ENCODE data around the gene NELFCD. TPM values are rescaled to one million over a fixed set of nuclear protein-coding genes. Genes with fewer than 3 reads are reported as not detected.

The NELFCD gene
- polyA plus RNA-seq, 1 donor (not counting 4 experiments of a cell fraction or from before 2014, with no cell fraction given), result 68.5 TPM

GRCh38 chr20:59015812-59016711 is 35.0 kb downstream of the NELFCD start:
- FAIRE-seq (no peak), DNase-seq (ENCODE audit: low read depth, low spot score) (no peak)
- TF ChIP-seq EZH2 (IDR thresholded peaks at IDR 0.05; ENCODE audit: low read length), result no peak
- TF ChIP-seq CTCF (optimal IDR thresholded peaks at IDR 0.05 in 1 of 3, IDR thresholded peaks at IDR 0.05 in 1 of 3, conservative IDR thresholded peaks at IDR 0.05 in 1 of 3; ENCODE audit: extremely low read depth in 1 of 3, insufficient read depth in 2 of 3, low read length in 3 of 3), result no peak
- no peak overlapping the region for H3K4me3 ChIP-seq (ENCODE audit: control insufficient read depth in 2 of 3, extremely low read depth in 1 of 3, insufficient read depth in 2 of 3, low read depth in 1 of 3, low read length in 3 of 3)
- dilution Hi-C loops (cut with MboI; ENCODE audit: extremely low pct_ligation_motif_present, low sequenced_read_pairs), result no loop called here
- H3K27me3 ChIP-seq (ENCODE audit: control insufficient read depth, extremely low read depth, insufficient read depth, low read length), result no peaks in the 10 kb centered on the region
- H2AFZ ChIP-seq (ENCODE audit: control insufficient read depth, low read length), result no peak overlapping the region
- peak overlapping the region; percentile 7 for H3K4me2 ChIP-seq (ENCODE audit: control insufficient read depth, extremely low read depth, insufficient read depth, low read depth, low read length)
- H3K79me2 ChIP-seq (ENCODE audit: control insufficient read depth, insufficient read depth, low read length), result no peaks in the 10 kb centered on the region
- peaks cover 27% of the 10 kb centered on the region for H3K4me1 ChIP-seq (ENCODE audit: control insufficient read depth, extremely low read depth, insufficient read depth, low read length)
- no peak overlapping the region for H3K27ac ChIP-seq (ENCODE audit: control insufficient read depth, insufficient read depth, low read length)
- H3K9ac ChIP-seq (ENCODE audit: control insufficient read depth, extremely low read depth, insufficient read depth, low read length), result no peak overlapping the region
- H4K20me1 ChIP-seq (ENCODE audit: control insufficient read depth, extremely low read depth, insufficient read depth, low read length), result no peaks in the 10 kb centered on the region
- H3K36me3 ChIP-seq (ENCODE audit: control insufficient read depth in 2 of 2, extremely low read depth in 1 of 2, insufficient read depth in 2 of 2, low read length in 2 of 2), result no peaks in the 10 kb centered on the region
- H3K9me1 ChIP-seq (ENCODE audit: control insufficient read depth, extremely low read depth, insufficient read depth, low read length), result no peaks in the 10 kb centered on the region
- no peaks in the 10 kb centered on the region for H3K9me3 ChIP-seq (ENCODE audit: control insufficient read depth, low read depth, low read length)

- no peak overlapping the region for H2AFZ ChIP-seq (ENCODE audit: control insufficient read depth, low read length)
- no peak overlapping the region for H3K9ac ChIP-seq (ENCODE audit: control insufficient read depth, extremely low read depth, insufficient read depth, low read length)
- H3K79me2 ChIP-seq (ENCODE audit: control insufficient read depth, insufficient read depth, low read length), result no peaks in the 10 kb centered on the region
- dilution Hi-C loops (cut with MboI; ENCODE audit: extremely low pct_ligation_motif_present, low sequenced_read_pairs), result no loop called here
- H3K4me1 ChIP-seq (ENCODE audit: control insufficient read depth, extremely low read depth, insufficient read depth, low read length), result peaks cover 26% of the 10 kb centered on the region
- DNase-seq (ENCODE audit: low read depth, low spot score), result no peak
- H3K36me3 ChIP-seq (ENCODE audit: control insufficient read depth in 2 of 2, extremely low read depth in 1 of 2, insufficient read depth in 2 of 2, low read length in 2 of 2), result no peaks in the 10 kb centered on the region
- no peaks in the 10 kb centered on the region for H3K9me1 ChIP-seq (ENCODE audit: control insufficient read depth, extremely low read depth, insufficient read depth, low read length)
- no peak overlapping the region for H3K4me3 ChIP-seq (ENCODE audit: control insufficient read depth in 2 of 3, extremely low read depth in 1 of 3, insufficient read depth in 2 of 3, low read depth in 1 of 3, low read length in 3 of 3)
- no peaks in the 10 kb centered on the region for H3K27me3 ChIP-seq (ENCODE audit: control insufficient read depth, extremely low read depth, insufficient read depth, low read length)
- H3K9me3 ChIP-seq (ENCODE audit: control insufficient read depth, low read depth, low read length), result no peaks in the 10 kb centered on the region
- no peak for TF ChIP-seq EZH2 (IDR thresholded peaks at IDR 0.05; ENCODE audit: low read length)
- no peak for TF ChIP-seq CTCF (optimal IDR thresholded peaks at IDR 0.05 in 1 of 3, IDR thresholded peaks at IDR 0.05 in 1 of 3, conservative IDR thresholded peaks at IDR 0.05 in 1 of 3; ENCODE audit: extremely low read depth in 1 of 3, insufficient read depth in 2 of 3, low read length in 3 of 3)
- H3K4me2 ChIP-seq (ENCODE audit: control insufficient read depth, extremely low read depth, insufficient read depth, low read depth, low read length), result peak overlapping the region; percentile 7
- H3K27ac ChIP-seq (ENCODE audit: control insufficient read depth, insufficient read depth, low read length), result no peak overlapping the region
- no peak for FAIRE-seq
- no peaks in the 10 kb centered on the region for H4K20me1 ChIP-seq (ENCODE audit: control insufficient read depth, extremely low read depth, insufficient read depth, low read length)
Measured at GRCh38 chr20:59016795-59017492, 35.9 kb downstream of the NELFCD start.

All from keratinocyte (primary cell).